GM12872 (cell line): Measurements from ENCODE around the gene KCNJ15.

Experiments used
- CTCF ChIP-seq: IDR thresholded peaks from 3 replicates; pipeline ENCODE4 v1.5.1; 2011; ENCODE audit warnings: low read depth, mild to moderate bottlenecking, low read length, moderate library complexity; ENCODE audit not compliant: insufficient read depth

The KCNJ15 gene

GRCh38 chr21:38334866-38335265 lies 78.1 kb downstream of the KCNJ15 start:
- no peak for TF ChIP-seq CTCF

- TF ChIP-seq CTCF, result no peak
Observed at GRCh38 chr21:38337793-38338192, 81.0 kb downstream of the KCNJ15 start.

GRCh38 chr21:38340131-38340530 lies 83.3 kb downstream of the KCNJ15 start:
- TF ChIP-seq CTCF, result no peak

- TF ChIP-seq CTCF, result no peak
Observed at GRCh38 chr21:38341546-38342012, 84.8 kb downstream of the KCNJ15 start.

GRCh38 chr21:38342739-38343138 lies 85.9 kb downstream of the KCNJ15 start:
- TF ChIP-seq CTCF, result no peak

- no peak for TF ChIP-seq CTCF
Observed at GRCh38 chr21:38343691-38344090, 86.9 kb downstream of the KCNJ15 start.

GRCh38 chr21:38346286-38346685 lies 89.5 kb downstream of the KCNJ15 start:
- no peak for TF ChIP-seq CTCF
